HG02759 (cell line): Measurements from ENCODE around the gene CAPG.
"Not testable (repeated sequence)": the region's sequence is repeated elsewhere in the genome, so short reads cannot be mapped to it uniquely, and the experiment has no call there.

ENCODE experiments used
- ATAC-seq: cut with Tn5 transposase; IDR thresholded peaks from one replicate; pipeline ENCODE4 v1.9.1; 2021; ENCODE audit warnings: mild to moderate bottlenecking, moderate library complexity; ENCODE audit not compliant: unreplicated experiment

Gene CAPG

GRCh38 chr2:85367180-85367579 lies 43.0 kb downstream of the CAPG start:
- ATAC-seq = no peak

- not testable (repeated sequence) for ATAC-seq
Measured at GRCh38 chr2:85362653-85363387, 47.3 kb downstream of the CAPG start.

- no peak for ATAC-seq
Measured at GRCh38 chr2:85357736-85358135, 52.4 kb downstream of the CAPG start.

- ATAC-seq = no peak
Measured at GRCh38 chr2:85356186-85356585, 54.0 kb downstream of the CAPG start.

GRCh38 chr2:85355521-85355920 lies 54.6 kb downstream of the CAPG start:
- no peak for ATAC-seq

GRCh38 chr2:85355073-85355410 lies 55.1 kb downstream of the CAPG start:
- peak; percentile 9 for ATAC-seq

GRCh38 chr2:85354286-85355072 lies 55.7 kb downstream of the CAPG start, which contains the start of the genes ELMOD3 and RETSAT:
TSS of gene ELMOD3 (plus strand) at chr2:85354769. CDS start at chr2:85357199, 2,430 bp downstream.
TSS of gene RETSAT (minus strand) at chr2:85354528. CDS start at chr2:85354507, 21 bp downstream.
- peak; percentile 98 for ATAC-seq

- ATAC-seq = peak; percentile 7
Measured at GRCh38 chr2:85353876-85354285, 56.3 kb downstream of the CAPG start.

GRCh38 chr2:85347599-85347998 lies 62.6 kb downstream of the CAPG start:
- no peak for ATAC-seq
